Measurements from ENCODE around the gene GAREM1. TPM values are rescaled to one million over a fixed set of nuclear protein-coding genes. Genes with fewer than 3 reads are reported as not detected.
A peak's percentile ranks its signal among the peaks of the same experiment; 100 is the strongest.

The GAREM1 gene
- total RNA-seq, 1 experiment from 2014 or later: 7.0 TPM

DNA sequence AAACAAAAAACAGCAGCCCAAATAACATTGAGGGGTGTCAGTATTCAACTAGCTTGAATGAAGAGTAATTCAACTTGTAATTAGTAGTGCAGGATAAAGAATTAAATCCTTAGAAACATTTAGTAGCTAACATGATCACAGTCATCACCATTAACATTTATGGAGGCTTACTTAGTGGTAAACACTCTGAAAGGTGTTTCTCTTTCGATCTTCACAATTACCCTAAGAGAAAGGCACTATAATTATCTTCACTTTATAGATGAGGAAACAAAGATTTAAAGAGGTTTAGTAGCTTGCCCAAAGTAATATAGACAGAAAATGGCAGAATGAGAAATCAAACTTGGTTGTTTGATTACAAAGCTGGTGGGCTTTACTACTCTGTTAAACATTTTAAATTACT lies 81.5 kb downstream of the GAREM1 start (continued):
- no peak for TF ChIP-seq GTF2I (CRISPR knock-in tag; conservative IDR thresholded peaks at IDR 0.05)
- TF ChIP-seq, protein P1, sequence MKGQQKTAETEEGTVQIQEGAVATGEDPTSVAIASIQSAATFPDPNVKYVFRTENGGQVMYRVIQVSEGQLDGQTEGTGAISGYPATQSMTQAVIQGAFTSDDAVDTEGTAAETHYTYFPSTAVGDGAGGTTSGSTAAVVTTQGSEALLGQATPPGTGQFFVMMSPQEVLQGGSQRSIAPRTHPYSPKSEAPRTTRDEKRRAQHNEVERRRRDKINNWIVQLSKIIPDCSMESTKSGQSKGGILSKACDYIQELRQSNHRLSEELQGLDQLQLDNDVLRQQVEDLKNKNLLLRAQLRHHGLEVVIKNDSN (CRISPR knock-in tag; IDR thresholded peaks at IDR 0.05): no peak
- TF ChIP-seq, protein P2, sequence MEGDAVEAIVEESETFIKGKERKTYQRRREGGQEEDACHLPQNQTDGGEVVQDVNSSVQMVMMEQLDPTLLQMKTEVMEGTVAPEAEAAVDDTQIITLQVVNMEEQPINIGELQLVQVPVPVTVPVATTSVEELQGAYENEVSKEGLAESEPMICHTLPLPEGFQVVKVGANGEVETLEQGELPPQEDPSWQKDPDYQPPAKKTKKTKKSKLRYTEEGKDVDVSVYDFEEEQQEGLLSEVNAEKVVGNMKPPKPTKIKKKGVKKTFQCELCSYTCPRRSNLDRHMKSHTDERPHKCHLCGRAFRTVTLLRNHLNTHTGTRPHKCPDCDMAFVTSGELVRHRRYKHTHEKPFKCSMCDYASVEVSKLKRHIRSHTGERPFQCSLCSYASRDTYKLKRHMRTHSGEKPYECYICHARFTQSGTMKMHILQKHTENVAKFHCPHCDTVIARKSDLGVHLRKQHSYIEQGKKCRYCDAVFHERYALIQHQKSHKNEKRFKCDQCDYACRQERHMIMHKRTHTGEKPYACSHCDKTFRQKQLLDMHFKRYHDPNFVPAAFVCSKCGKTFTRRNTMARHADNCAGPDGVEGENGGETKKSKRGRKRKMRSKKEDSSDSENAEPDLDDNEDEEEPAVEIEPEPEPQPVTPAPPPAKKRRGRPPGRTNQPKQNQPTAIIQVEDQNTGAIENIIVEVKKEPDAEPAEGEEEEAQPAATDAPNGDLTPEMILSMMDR (IDR thresholded peaks at IDR 0.05): no peak

DNA sequence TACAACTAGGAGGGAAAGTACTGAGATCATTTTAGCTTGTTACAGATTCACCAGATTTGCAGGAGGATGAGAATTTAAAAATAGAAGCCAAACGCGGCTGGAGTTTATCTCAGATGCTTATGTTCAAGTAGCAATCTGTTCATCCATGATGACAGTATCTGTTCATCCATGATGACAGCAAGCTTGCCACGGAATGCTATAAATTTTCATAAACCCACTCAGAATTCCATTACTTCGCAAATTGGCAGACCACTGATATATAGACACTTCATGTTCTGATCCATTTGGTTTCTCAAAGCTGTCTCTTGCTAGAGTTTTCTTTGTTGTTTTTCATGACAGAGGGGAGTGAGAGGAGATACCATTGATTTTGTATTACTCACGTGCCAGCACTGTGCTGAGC lies 84.2 kb downstream of the GAREM1 start:
- TF ChIP-seq, protein P3, sequence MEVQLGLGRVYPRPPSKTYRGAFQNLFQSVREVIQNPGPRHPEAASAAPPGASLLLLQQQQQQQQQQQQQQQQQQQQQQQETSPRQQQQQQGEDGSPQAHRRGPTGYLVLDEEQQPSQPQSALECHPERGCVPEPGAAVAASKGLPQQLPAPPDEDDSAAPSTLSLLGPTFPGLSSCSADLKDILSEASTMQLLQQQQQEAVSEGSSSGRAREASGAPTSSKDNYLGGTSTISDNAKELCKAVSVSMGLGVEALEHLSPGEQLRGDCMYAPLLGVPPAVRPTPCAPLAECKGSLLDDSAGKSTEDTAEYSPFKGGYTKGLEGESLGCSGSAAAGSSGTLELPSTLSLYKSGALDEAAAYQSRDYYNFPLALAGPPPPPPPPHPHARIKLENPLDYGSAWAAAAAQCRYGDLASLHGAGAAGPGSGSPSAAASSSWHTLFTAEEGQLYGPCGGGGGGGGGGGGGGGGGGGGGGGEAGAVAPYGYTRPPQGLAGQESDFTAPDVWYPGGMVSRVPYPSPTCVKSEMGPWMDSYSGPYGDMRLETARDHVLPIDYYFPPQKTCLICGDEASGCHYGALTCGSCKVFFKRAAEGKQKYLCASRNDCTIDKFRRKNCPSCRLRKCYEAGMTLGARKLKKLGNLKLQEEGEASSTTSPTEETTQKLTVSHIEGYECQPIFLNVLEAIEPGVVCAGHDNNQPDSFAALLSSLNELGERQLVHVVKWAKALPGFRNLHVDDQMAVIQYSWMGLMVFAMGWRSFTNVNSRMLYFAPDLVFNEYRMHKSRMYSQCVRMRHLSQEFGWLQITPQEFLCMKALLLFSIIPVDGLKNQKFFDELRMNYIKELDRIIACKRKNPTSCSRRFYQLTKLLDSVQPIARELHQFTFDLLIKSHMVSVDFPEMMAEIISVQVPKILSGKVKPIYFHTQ (CRISPR knock-in tag; IDR thresholded peaks at IDR 0.05): no peak
- TF ChIP-seq ZNF138 (CRISPR knock-in tag; conservative IDR thresholded peaks at IDR 0.05) (no peak), ZNF232 (CRISPR knock-in tag; IDR thresholded peaks at IDR 0.05) (no peak), MYBL2 (CRISPR knock-in tag; IDR thresholded peaks at IDR 0.05) (no peak), ZNF263 (CRISPR knock-in tag; IDR thresholded peaks at IDR 0.05; ENCODE audit: low read depth) (no peak), TCF7 (CRISPR knock-in tag; IDR thresholded peaks at IDR 0.05; ENCODE audit: low read depth) (no peak)
- TF ChIP-seq, protein P4, sequence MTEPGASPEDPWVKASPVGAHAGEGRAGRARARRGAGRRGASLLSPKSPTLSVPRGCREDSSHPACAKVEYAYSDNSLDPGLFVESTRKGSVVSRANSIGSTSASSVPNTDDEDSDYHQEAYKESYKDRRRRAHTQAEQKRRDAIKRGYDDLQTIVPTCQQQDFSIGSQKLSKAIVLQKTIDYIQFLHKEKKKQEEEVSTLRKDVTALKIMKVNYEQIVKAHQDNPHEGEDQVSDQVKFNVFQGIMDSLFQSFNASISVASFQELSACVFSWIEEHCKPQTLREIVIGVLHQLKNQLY (CRISPR knock-in tag; IDR thresholded peaks at IDR 0.05): no peak
- TF ChIP-seq, protein P1 (CRISPR knock-in tag; IDR thresholded peaks at IDR 0.05): no peak
- TF ChIP-seq, protein P5, sequence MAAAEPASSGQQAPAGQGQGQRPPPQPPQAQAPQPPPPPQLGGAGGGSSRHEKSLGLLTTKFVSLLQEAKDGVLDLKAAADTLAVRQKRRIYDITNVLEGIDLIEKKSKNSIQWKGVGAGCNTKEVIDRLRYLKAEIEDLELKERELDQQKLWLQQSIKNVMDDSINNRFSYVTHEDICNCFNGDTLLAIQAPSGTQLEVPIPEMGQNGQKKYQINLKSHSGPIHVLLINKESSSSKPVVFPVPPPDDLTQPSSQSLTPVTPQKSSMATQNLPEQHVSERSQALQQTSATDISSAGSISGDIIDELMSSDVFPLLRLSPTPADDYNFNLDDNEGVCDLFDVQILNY (CRISPR knock-in tag; IDR thresholded peaks at IDR 0.05): no peak
- TF ChIP-seq, protein P6, sequence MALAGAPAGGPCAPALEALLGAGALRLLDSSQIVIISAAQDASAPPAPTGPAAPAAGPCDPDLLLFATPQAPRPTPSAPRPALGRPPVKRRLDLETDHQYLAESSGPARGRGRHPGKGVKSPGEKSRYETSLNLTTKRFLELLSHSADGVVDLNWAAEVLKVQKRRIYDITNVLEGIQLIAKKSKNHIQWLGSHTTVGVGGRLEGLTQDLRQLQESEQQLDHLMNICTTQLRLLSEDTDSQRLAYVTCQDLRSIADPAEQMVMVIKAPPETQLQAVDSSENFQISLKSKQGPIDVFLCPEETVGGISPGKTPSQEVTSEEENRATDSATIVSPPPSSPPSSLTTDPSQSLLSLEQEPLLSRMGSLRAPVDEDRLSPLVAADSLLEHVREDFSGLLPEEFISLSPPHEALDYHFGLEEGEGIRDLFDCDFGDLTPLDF (CRISPR knock-in tag; IDR thresholded peaks at IDR 0.05): no peak
- TF ChIP-seq, protein P7, sequence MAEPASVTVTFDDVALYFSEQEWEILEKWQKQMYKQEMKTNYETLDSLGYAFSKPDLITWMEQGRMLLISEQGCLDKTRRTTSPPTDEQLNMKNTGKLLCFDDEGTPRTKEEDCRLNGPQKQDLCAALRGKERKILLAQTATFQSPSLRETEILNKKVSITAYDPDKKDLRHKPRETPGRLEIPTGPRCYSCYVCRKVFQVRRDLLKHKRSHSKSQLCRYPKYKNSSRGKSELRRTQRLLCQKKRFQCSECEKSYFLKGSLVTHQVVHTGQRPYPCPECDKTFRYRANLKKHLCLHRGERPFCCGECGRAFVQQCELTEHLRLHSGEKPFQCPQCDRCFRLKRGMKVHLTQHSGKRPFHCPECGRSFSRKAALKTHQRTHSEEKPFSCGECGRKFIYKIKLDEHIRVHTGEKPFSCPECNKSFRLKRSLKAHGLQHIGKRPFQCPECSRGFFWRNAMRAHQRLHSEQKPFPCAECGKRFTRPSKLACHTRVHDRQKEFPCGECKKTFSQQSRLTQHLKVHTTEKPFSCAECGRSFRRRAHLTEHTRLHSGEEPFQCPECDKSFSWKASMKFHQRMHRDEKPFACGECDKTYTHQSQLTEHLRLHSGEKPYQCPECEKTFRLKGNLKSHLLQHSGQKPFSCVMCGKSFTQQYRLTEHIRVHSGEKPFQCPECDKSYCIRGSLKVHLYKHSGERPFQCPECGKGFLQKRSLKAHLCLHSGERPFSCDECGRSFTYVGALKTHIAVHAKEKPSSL (CRISPR knock-in tag; conservative IDR thresholded peaks at IDR 0.05): no peak
- H3K27me3 Mint-ChIP-seq (ENCODE audit: low read depth): no peaks in the 10 kb centered on the region
- H3K9me3 Mint-ChIP-seq: no peaks in the 10 kb centered on the region
- peaks cover 11% of the 10 kb centered on the region for H3K4me1 Mint-ChIP-seq
- POLR2A ChIA-PET: no interaction called here
- CTCF ChIA-PET: interaction anchor here (1.6 kb wide), 1 partner anchor 163 kb away, joined by 3 read pairs; no protein-coding TSS in a partner anchor
- no peak overlapping the region for H3K4me3 Mint-ChIP-seq
- no peaks in the 10 kb centered on the region for H3K36me3 Mint-ChIP-seq
- H3K27ac Mint-ChIP-seq: peak overlapping the region; percentile 42
- ATAC-seq (no peak), DNase-seq (ENCODE audit: low spot score) (no peak)
